ENCODE results near the gene LHB.
"Not testable (repeated sequence)": the region's sequence is repeated elsewhere in the genome, so short reads cannot be mapped to it uniquely, and the experiment has no call there.

DNA sequence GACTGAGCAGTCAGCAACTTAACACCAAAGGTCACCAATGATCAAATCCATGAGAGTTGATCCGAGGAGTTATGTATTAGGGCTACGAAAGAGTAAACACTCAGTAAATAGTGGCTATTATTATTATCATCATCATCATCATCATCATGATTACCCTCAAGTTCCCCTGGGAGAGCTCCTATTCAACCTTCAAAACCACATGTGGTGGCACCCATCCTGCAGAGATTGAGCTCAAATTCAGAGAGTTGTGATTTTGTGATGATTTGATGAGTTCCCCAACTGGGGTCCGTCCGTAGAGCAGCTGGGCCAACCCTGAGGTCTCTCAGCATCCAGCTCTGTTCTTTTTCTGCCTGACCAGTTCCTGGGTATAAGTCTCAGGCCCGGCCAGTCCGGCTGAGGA is 8.2 kb upstream of the LHB start:
- not testable (repeated sequence) for TF ChIP-seq TAF1 (IDR thresholded peaks at IDR 0.05; ENCODE audit: borderline replicate concordance, low read depth, low read length); POLR2A (IDR thresholded peaks at IDR 0.05; ENCODE audit: low read depth, low read length); POLR2AphosphoS5 (IDR thresholded peaks at IDR 0.05; ENCODE audit: low read depth, low read length)

Data from GM12892 (cell line).